ENCODE data around the gene ANKRD34A. TPM values are rescaled to one million over a fixed set of nuclear protein-coding genes. Genes with fewer than 3 reads are reported as not detected.

The ANKRD34A gene
- total RNA-seq, 1 experiment from 2014 or later, result 0.22 TPM

DNA sequence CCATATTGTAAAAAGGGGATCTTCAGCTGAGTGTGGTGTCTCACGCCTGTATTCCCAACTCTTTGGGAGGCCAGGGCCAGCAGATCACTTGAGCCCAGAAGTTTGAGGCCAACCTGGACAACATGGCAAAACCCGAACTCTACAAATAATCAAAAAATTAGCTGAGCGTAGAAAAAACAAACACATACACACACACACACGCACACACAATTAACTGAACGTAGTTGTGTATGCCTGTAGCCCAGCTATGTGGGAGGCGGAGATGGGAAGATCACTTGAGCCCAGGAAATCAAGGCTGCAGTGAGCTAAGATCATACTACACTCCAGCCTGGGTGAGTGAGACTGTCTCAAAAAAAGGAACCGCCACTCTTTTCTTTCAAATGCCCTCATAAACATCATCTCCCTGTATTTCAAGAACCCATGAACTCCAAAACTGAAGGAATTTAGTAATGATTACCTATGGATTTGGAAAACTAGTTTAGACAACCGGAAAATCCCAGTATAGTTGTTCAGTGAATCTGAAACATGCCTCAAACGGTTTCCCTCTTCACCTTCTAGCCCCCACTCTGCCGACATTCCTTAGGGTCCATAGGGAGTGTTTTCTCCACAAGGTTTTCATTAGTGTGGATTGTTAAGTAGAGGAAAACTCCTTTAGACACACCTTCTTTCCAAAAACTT is 27.5 kb upstream of the ANKRD34A start (continued):
- TF ChIP-seq, protein P1, sequence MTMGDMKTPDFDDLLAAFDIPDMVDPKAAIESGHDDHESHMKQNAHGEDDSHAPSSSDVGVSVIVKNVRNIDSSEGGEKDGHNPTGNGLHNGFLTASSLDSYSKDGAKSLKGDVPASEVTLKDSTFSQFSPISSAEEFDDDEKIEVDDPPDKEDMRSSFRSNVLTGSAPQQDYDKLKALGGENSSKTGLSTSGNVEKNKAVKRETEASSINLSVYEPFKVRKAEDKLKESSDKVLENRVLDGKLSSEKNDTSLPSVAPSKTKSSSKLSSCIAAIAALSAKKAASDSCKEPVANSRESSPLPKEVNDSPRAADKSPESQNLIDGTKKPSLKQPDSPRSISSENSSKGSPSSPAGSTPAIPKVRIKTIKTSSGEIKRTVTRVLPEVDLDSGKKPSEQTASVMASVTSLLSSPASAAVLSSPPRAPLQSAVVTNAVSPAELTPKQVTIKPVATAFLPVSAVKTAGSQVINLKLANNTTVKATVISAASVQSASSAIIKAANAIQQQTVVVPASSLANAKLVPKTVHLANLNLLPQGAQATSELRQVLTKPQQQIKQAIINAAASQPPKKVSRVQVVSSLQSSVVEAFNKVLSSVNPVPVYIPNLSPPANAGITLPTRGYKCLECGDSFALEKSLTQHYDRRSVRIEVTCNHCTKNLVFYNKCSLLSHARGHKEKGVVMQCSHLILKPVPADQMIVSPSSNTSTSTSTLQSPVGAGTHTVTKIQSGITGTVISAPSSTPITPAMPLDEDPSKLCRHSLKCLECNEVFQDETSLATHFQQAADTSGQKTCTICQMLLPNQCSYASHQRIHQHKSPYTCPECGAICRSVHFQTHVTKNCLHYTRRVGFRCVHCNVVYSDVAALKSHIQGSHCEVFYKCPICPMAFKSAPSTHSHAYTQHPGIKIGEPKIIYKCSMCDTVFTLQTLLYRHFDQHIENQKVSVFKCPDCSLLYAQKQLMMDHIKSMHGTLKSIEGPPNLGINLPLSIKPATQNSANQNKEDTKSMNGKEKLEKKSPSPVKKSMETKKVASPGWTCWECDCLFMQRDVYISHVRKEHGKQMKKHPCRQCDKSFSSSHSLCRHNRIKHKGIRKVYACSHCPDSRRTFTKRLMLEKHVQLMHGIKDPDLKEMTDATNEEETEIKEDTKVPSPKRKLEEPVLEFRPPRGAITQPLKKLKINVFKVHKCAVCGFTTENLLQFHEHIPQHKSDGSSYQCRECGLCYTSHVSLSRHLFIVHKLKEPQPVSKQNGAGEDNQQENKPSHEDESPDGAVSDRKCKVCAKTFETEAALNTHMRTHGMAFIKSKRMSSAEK (CRISPR knock-in tag; IDR thresholded peaks at IDR 0.05; ENCODE audit: borderline replicate concordance), result no peak

DNA sequence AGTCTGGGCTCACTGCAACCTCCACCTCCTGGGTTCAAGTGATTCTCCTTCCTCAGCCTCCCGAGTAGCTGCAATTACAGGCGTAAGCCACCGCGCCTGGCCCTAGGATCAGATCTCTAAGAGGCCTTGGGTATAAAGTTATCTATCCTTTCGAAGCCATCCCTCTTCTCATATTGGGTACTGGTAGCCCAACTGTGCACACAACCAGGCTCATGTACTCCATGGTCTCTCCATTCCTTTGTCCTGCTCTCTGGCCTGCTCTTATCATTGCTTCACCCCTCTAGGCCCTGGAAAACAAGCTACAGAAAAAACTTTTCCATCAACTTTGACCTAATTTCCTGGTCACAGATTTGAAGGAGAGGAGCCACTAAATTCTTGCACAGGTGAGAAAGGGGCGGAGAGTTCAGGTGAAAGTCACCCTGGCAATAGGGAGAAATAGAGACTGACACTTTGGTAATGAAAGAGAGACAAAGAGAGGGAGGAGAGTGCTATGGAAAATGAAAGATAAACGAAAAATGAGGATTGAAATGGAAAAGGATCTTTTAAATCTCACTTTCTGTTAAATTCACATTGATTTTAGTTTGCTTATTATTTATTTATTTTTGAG is 26.0 kb upstream of the ANKRD34A start:
- H3K36me3 Mint-ChIP-seq, result peaks cover 30% of the 10 kb centered on the region
- H3K9me3 Mint-ChIP-seq, result no peaks in the 10 kb centered on the region
- TF ChIP-seq, protein P2, sequence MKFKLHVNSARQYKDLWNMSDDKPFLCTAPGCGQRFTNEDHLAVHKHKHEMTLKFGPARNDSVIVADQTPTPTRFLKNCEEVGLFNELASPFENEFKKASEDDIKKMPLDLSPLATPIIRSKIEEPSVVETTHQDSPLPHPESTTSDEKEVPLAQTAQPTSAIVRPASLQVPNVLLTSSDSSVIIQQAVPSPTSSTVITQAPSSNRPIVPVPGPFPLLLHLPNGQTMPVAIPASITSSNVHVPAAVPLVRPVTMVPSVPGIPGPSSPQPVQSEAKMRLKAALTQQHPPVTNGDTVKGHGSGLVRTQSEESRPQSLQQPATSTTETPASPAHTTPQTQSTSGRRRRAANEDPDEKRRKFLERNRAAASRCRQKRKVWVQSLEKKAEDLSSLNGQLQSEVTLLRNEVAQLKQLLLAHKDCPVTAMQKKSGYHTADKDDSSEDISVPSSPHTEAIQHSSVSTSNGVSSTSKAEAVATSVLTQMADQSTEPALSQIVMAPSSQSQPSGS (CRISPR knock-in tag; IDR thresholded peaks at IDR 0.05; ENCODE audit: borderline replicate concordance, low read depth), result no peak
- no peak for TF ChIP-seq CBFB (CRISPR knock-in tag; IDR thresholded peaks at IDR 0.05; ENCODE audit: low read depth)
- TF ChIP-seq, protein P3, sequence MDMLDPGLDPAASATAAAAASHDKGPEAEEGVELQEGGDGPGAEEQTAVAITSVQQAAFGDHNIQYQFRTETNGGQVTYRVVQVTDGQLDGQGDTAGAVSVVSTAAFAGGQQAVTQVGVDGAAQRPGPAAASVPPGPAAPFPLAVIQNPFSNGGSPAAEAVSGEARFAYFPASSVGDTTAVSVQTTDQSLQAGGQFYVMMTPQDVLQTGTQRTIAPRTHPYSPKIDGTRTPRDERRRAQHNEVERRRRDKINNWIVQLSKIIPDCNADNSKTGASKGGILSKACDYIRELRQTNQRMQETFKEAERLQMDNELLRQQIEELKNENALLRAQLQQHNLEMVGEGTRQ (CRISPR knock-in tag; IDR thresholded peaks at IDR 0.05), result no peak
- TF ChIP-seq FOXP1 (CRISPR knock-in tag; IDR thresholded peaks at IDR 0.05; ENCODE audit: borderline replicate concordance), result no peak
- TF ChIP-seq, protein P4, sequence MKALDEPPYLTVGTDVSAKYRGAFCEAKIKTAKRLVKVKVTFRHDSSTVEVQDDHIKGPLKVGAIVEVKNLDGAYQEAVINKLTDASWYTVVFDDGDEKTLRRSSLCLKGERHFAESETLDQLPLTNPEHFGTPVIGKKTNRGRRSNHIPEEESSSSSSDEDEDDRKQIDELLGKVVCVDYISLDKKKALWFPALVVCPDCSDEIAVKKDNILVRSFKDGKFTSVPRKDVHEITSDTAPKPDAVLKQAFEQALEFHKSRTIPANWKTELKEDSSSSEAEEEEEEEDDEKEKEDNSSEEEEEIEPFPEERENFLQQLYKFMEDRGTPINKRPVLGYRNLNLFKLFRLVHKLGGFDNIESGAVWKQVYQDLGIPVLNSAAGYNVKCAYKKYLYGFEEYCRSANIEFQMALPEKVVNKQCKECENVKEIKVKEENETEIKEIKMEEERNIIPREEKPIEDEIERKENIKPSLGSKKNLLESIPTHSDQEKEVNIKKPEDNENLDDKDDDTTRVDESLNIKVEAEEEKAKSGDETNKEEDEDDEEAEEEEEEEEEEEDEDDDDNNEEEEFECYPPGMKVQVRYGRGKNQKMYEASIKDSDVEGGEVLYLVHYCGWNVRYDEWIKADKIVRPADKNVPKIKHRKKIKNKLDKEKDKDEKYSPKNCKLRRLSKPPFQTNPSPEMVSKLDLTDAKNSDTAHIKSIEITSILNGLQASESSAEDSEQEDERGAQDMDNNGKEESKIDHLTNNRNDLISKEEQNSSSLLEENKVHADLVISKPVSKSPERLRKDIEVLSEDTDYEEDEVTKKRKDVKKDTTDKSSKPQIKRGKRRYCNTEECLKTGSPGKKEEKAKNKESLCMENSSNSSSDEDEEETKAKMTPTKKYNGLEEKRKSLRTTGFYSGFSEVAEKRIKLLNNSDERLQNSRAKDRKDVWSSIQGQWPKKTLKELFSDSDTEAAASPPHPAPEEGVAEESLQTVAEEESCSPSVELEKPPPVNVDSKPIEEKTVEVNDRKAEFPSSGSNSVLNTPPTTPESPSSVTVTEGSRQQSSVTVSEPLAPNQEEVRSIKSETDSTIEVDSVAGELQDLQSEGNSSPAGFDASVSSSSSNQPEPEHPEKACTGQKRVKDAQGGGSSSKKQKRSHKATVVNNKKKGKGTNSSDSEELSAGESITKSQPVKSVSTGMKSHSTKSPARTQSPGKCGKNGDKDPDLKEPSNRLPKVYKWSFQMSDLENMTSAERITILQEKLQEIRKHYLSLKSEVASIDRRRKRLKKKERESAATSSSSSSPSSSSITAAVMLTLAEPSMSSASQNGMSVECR (CRISPR knock-in tag; IDR thresholded peaks at IDR 0.05; ENCODE audit: borderline replicate concordance), result no peak
- TF ChIP-seq FOXJ3 (CRISPR knock-in tag; IDR thresholded peaks at IDR 0.05; ENCODE audit: borderline replicate concordance), result no peak
- TF ChIP-seq HMGA2 (CRISPR knock-in tag; IDR thresholded peaks at IDR 0.05), result no peak
- no peak for TF ChIP-seq RORB (CRISPR knock-in tag; IDR thresholded peaks at IDR 0.05)
- CTCF ChIA-PET, result interaction anchor here (0.6 to 4.8 kb wide), 6 partner anchors 11 to 132 kb away, joined by 3 to 28 read pairs (median 9); partner anchors contain the start of gene PIAS3
- H3K4me3 Mint-ChIP-seq, result no peak overlapping the region
- no peak for ATAC-seq
- POLR2A ChIA-PET, result interaction anchor here (0.7 to 0.9 kb wide), 3 partner anchors 8 to 145 kb away, joined by 3 to 4 read pairs (median 3); partner anchors contain the start of gene NUDT17
- H3K27me3 Mint-ChIP-seq (ENCODE audit: low read depth), result no peaks in the 10 kb centered on the region
- peak overlapping the region; percentile 83 for H3K27ac Mint-ChIP-seq
- DNase-seq (ENCODE audit: low spot score), result no peak
- peaks cover 56% of the 10 kb centered on the region for H3K4me1 Mint-ChIP-seq

DNA sequence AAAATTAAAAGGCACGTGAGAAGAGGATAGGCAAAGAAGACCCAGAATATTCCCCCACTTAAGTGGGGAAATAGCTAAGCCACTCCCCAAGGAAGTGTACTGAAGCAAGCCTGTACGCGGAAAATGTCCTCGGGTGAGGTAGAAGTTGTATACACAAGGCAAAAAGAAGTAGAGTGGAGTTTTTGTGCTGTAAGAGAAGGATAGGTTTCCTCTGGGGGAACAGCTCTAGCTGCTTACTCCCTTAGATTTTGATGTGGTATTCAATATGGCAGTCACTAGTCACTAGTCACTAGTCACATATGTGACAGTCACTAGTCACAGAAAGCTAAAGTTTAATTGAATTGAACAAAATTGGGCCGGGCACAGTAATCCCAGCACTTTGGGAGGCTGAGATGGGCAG is 24.4 kb upstream of the ANKRD34A start:
- H3K4me1 Mint-ChIP-seq, result peaks cover 52% of the 10 kb centered on the region
- ChIA-PET CTCF (interaction anchor here (1.0 to 4.8 kb wide), 3 partner anchors 10 to 97 kb away, joined by 4 to 28 read pairs (median 8); no protein-coding TSS in a partner anchor), POLR2A (no interaction called here)
- H3K9me3 Mint-ChIP-seq, result no peaks in the 10 kb centered on the region
- H3K27me3 Mint-ChIP-seq (ENCODE audit: low read depth), result no peaks in the 10 kb centered on the region; the same call in 1 of the 2 replicates
- peaks cover 14% of the 10 kb centered on the region for H3K36me3 Mint-ChIP-seq
- ATAC-seq, result no peak
- no peak overlapping the region for H3K4me3 Mint-ChIP-seq
- H3K27ac Mint-ChIP-seq, result no peak overlapping the region
- DNase-seq (ENCODE audit: low spot score), result no peak
- TF ChIP-seq CREM (CRISPR knock-in tag; IDR thresholded peaks at IDR 0.05) (no peak), ZNF232 (CRISPR knock-in tag; IDR thresholded peaks at IDR 0.05) (no peak), ZNF416 (CRISPR knock-in tag; IDR thresholded peaks at IDR 0.05) (no peak), ZNF423 (CRISPR knock-in tag; IDR thresholded peaks at IDR 0.05) (no peak)
- TF ChIP-seq, protein P5, sequence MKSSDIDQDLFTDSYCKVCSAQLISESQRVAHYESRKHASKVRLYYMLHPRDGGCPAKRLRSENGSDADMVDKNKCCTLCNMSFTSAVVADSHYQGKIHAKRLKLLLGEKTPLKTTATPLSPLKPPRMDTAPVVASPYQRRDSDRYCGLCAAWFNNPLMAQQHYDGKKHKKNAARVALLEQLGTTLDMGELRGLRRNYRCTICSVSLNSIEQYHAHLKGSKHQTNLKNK (CRISPR knock-in tag; IDR thresholded peaks at IDR 0.05), result no peak
- TF ChIP-seq, protein P6, sequence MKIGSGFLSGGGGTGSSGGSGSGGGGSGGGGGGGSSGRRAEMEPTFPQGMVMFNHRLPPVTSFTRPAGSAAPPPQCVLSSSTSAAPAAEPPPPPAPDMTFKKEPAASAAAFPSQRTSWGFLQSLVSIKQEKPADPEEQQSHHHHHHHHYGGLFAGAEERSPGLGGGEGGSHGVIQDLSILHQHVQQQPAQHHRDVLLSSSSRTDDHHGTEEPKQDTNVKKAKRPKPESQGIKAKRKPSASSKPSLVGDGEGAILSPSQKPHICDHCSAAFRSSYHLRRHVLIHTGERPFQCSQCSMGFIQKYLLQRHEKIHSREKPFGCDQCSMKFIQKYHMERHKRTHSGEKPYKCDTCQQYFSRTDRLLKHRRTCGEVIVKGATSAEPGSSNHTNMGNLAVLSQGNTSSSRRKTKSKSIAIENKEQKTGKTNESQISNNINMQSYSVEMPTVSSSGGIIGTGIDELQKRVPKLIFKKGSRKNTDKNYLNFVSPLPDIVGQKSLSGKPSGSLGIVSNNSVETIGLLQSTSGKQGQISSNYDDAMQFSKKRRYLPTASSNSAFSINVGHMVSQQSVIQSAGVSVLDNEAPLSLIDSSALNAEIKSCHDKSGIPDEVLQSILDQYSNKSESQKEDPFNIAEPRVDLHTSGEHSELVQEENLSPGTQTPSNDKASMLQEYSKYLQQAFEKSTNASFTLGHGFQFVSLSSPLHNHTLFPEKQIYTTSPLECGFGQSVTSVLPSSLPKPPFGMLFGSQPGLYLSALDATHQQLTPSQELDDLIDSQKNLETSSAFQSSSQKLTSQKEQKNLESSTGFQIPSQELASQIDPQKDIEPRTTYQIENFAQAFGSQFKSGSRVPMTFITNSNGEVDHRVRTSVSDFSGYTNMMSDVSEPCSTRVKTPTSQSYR (CRISPR knock-in tag; IDR thresholded peaks at IDR 0.05), result no peak
